HS-27A (cell line): Measurements from ENCODE around the gene PCNX1.
"Not testable (repeated sequence)": the region's sequence is repeated elsewhere in the genome, so short reads cannot be mapped to it uniquely, and the experiment has no call there.

Source experiments
- DNase-seq: peaks from one replicate; pipeline ENCODE4 v3.0.0-alpha.2; 2012; ENCODE audit warnings: low read depth, missing footprints

The PCNX1 gene

DNA sequence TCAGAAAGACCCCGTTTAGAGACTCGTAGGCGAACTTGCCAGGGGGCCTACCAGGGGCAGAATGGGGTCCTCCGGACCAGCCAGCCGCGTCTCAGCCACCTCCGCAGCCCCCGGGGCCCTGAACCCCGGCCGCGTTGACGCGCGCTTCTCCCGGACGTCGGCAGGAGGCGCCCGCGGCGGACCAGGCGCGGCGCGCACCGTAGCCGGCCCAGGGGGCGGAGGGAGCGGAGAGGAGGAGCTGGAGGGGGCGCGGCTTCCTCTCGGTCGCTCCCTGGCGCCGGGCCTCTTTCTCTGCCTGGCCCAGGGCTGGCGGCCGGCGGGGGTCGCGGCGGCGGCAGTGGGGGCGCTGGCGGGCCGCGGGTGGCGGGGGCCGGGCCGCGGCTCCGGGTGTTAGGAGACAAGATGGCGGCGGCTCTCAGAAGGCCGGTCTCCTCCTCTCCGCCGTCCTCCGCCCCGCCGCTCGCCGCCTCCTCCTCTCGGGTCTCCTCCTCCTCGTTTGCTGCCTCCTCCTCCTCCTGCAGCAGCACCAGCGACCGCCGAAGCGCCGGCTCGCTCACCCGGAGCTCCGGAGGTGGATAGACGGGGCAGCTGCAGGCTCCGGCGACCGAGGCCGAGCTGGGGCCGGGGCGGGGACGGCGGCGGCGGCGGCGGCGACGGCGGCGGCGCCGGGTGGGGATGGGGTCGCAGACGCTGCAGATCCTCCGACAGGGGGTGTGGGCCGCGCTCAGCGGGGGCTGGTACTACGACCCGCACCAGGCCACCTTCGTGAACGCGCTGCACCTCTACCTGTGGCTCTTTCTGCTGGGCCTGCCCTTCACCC, at the start of gene PCNX1:
TSS of gene PCNX1 (plus strand) at position 284 of the 820 bp plus-strand sequence. CDS start at position 676, 392 bp downstream.
- DNase-seq: peak; percentile 35

DNA sequence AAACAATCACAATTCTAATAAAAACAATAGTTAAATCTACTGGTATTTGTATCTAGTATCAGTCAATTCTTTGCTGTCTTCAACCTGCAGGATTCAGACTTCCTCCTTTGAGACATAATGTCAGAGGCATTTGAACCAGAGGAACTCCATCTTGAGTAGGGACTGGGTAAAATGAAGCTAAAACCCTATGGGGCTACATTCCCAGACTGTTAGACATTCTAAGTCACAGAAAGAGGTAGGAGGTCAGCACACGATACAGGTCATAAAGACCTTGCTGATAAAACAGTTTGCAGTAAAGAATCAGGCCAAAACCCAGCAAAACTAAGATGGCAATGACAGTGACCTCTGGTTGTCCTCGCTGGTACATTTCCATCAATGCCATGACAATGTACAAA, 49.8 kb upstream of the PCNX1 start:
- DNase-seq: no peak

DNA sequence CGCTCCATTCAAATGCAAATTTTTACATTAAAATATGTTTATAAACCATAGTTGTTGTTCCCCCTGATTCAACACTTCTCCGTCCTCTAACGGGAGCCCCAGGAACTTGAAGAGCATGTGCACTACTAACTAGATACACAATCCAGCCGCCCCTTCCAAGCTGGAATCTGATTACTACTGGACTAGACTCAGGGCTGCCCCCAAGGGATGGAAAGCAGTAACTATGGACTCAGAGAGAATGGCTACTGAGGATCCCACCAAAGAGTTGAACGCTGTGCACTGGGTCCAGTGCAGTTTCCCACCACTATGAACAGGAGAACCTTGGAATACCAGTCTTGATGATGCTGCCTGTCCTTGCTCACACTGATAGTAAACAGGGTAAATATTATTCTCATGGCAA, 48.6 kb upstream of the PCNX1 start:
- DNase-seq: no peak

DNA sequence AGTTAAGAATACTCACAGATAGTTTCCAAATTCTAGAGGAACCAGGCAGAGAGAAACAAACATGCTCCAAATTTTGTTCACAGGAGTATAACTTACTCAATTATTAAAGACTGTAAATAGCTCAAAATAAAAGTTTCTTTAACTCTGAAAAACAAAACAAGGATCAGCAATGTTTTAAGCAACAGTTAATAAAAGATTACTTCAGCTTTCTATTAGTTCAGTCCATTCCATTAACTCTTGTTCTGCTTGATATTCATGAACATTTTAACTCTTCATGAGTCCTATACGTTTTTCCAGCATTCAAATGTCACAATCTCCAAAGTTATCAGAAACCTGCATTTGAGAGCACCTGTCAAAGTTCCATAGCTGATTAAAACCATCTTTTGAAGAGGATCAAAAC, 40.3 kb upstream of the PCNX1 start:
- not testable (repeated sequence) for DNase-seq

DNA sequence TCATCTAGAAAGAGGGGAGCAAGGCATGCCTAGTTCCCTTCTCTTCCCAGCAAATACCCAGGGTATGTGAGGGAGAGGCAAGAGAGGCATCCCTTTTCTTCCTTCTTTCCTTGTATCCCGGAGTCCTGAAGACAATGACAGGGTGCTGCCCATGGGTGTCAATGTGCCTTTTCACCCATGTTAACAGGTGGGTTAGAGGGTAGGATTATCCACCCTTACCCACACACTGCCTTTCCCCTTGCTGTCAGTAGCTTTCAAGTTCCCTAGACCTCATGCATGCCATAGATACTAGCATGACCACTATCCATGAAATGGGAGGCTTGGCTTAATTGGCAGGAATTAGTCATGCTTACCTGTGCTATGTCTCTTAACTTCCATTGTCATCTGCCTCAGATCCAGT, 36.3 kb upstream of the PCNX1 start:
- no peak for DNase-seq

DNA sequence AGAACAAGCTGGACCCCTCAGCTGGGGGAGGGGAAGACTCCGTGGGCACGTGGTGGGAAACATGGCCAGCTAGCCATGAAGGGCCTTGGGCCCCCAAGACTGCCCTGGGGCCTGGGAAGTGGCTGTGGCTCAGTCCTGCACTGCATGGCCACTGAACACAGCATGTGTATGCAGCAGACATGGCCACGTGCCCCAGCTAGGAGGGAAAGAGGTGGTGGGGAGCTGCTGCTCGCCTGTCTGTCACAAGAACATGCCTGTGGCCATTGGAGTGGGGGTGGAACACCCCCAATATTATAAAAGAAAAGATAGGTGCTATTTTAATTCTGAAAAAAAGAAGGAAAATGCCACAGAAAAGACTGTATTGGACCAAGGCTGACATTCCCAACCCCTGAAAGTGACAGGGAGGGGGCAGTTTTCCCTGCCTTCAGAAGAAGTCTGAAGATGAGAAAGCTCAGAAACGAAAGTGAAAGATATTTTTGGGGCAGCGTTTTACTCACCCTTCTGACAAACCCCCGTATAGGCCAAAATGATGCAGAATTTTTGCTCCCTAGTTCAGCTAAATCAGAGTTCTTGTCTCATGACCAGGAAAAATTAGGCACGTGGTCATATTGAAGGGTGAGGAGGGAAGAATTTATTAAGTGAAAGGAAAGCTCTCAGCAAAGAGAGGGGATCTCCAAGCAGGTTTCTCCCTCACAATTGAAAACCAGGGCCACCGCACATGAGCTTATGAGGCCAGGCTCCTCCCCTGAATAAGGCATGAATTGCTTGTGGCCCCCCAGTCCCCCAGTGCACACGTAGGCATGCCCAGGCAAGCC, 35.2 kb upstream of the PCNX1 start:
- no peak for DNase-seq

DNA sequence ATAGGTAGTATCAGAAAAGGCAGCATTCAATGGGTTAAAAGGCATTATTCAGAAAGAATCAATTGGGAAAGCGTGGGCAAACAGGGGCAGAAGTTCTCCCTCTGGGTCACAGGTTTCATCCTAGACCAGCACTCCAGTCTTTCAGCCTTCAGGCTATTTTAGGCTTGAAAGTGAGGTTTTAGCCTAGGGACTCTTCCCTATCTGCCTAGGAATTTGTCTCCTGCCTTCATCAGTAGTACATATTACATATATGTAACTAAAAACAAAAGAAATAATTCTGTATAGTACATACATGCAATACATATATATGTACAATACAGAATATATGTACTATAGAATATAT, 34.6 kb upstream of the PCNX1 start:
- no peak for DNase-seq

DNA sequence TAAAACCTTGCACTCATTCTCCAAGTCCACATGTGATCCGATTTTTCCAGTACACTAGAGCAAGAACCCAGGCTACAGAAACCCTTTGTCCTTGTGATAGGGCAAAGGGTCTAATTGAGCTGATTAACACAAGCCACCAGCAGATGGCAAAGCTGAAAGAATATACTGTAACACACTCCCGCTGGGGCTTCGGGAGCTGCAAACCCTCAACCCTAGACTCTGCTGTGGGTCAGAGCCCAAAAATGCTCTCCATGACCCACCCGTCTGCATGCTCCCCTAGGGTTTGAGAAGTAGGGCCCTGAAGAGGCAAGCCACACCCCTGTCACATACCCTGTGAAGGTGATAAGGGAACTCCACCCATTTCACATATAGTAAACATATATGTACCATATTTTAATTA, 33.6 kb upstream of the PCNX1 start:
- DNase-seq: no peak

DNA sequence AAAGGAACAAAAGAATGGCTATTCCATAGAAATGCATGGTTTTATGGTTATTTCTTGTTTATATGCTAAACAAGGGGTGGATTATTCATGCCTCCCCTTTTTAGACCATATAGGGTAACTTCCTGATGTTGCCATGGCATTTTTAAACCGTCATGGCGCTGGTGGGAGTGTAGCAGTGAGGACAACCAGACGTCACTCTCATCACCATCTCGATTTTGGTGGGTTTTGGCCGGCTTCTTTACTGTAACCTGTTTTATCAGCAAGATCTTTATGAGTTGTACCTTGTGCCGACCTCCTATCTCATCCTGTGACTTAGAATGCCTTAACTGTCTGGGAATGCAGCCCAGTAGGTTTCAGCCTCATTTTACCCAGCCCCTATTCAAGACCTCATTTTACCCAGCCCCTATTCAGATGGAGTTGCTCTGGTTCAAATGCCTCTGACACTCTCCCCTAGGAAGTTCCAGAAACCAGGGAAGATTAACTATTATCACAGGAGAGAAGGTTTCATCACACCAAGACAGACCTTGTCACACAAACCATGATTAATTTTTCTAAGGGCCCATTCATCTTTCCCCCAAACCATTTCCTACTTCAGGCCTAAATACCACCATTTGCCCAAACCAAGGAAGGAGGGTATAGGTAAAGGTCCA, 31.3 kb upstream of the PCNX1 start:
- DNase-seq: not testable (repeated sequence)

DNA sequence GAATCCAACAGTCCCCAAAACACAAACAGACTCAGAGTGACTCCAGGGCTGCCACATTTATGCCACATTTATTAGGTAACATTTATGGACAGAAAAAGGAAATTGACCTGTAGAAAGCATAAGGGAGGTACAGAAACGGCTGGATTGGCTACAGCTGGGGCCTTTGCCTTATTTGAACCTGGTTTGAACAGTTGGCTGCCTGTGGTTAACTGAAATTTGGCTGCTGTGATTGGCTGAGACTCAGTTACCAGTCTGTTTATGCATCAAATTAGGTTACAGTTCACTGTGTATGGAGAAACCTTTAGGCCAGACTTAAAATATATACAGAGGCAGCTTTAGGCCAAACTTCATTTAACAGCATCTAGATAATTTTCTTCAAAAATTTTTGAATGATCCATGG, 27.8 kb upstream of the PCNX1 start:
- DNase-seq: no peak

DNA sequence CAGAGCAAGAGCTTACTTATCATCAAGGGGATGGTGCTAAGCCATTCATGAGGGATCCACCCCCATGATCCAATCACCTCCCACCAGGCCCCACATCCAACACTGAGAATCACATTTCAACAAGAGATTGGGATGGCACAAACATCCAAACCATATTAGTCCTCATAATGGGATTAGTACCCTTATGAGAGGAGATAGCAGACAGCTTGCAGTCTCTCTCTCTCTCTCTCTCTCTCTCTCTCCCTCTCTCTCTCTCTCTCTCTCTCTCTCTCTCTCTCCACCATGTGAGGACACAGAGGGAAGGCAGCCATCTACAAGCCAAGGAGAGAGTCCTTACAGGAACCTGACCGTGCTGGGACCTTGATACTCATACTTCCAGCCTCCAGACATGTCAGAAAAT, 26.4 kb upstream of the PCNX1 start:
- not testable (repeated sequence) for DNase-seq

DNA sequence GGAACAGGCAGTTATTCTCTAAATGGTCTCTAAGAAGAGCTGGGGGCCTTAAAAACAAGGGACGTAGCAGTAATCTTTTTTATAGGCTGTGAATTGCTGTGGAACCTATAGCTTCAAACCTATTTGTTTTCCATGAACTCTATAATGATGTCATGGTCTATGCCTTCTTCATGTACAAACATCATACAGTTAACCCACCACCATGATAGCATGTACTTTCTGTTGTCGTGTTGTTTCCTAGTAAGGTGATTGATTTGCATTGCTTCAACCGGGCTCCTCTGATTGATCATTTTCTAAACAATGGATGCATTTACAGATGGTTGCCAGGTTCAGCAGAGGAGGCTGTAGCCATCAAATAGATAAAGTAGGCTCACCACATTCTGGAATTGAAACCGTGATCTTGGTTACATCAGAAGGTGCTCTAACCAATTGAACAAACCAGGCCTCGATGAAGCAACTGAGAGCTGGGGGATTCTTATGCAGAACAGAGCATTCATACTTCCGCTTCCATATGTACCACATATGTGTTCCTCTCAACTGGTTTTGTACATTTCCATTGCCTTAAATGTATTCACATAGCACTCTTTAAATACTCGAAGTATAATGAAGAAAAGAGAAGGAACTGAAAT, 25.6 kb upstream of the PCNX1 start:
- no peak for DNase-seq

DNA sequence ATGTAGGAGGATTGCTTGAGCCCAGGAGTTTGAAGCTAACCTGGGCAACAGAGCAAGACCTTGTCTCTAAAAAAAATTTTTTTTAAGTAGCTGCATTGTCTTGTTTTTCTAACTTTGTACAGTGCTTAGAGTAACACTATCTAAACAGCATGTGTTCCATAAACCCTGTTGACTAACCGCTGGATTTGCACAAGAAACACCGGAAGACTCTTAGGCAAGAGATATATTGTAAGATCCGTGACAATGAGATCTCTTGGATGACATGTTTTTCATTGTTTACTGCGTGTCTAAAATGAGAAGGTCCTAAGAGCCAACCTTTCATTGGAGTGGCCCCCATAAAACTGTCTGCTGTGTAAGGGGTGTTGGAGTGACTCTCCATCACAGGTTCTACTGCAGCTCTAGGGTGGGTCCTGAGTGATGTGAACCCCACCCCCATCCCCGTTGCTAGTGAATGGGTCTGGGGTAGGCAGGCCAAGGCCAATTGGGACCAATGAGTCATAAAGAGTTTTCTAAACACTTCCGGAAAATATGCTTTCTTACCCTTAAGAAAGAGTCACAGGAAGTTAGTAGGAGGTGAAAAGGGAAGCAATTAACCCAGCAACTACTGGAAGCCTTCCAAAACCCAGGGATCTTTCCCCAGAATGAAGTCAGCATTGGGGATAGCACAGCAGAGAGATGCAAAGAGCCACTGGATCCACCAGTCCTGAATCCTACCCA, 24.3 kb upstream of the PCNX1 start:
- no peak for DNase-seq

DNA sequence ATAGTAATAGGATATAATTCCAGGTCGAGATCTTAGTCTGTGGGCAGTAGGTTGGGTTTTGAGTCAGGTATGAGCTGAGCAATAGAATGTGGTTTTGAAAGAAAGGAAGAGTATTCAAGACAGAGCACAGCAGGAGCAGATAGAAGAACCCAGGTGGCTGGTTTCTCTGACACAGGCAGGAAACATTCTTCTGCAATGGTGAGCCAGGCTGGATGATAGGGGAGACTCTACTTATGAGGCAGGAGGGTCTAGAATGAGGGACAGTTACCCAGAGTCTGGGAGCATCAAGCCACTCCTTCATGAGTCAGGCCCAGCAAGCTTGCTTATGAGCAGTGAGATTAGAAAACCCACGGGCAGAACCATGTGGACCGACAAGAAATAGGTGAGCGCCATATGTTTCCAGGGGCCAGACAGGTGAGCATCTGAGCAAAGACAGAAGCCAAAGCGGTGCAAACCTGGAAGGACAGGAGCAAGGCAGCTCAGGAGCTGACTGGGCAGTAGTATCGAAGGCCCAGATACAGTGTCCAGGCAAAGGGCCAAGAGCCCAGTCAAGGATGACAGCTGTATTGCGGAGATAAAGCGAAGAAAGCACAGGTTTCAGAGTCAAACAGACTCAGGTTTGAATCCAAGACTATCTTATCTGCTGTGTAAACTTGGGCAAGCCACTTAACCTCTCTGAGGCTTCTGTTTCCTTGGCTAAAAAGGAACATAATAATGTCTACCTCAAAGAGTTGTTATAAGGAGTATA, 22.5 kb upstream of the PCNX1 start:
- DNase-seq: no peak

DNA sequence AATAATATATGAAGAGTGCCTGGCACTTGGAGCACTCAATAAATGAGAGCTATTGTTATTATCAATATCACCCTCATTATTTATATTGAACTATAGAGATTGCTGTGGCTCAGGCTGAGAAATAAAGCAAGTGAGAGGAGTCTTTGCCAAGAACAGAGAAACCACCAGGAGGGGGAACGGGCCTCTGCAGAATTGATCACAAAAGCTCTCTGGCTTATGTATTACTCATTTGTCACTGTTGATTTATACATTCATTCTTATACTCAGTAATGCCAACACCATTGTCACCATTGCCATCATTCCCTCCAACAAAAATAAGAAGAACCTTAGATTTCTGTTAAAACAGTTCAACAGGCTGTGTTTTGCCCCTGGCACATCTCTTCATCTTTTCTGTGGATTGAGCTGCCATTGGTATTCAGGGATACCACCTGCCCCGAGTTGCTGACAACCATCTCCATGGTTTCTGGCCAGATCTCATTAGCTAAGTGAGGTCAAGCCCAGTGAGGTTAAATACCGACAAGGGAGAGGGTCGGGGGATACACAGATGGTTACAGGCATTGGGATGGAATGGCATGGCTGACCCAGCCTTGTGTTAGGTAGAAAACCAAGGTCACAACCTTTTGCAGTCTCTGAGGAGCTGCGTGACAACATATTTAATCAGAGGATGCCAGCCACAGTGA, 21.8 kb upstream of the PCNX1 start:
- no peak for DNase-seq

DNA sequence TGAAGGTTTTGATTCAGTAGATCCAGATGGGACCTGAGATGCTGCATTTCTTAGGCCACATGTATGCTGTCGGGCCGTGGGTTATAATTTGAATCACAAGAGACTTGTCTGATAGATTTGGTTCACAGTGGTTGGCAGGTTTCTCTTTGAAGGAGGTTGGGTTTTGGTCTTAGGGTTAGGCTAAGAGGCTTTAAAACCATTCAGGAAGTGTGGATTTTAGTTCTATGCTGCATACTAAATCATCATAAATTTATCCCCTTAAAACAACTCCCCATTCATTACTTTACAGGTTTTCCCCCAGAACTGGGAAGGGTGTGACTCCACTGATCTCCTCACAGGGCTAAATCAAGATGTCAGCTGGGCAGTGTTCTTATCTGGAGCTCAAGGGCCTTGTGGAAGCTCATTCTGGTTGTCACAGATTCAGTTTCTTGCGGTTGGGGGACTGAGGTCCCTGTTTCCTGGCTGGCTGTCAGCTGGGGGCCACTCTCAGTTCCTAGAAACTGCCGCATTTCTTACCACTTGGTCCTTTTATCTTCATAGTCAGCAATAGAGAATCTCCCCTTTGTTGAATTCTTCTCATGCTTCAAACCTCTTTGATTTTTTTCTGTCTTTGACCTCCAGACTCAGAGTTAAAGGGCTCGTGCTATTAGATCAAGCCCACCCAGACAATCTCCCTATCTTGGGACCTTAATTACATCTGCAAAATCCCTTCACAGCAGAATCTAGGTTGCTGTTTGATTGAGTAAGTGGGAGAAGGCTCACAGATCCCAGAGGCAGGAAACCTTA, 20.6 kb upstream of the PCNX1 start:
- DNase-seq: no peak

DNA sequence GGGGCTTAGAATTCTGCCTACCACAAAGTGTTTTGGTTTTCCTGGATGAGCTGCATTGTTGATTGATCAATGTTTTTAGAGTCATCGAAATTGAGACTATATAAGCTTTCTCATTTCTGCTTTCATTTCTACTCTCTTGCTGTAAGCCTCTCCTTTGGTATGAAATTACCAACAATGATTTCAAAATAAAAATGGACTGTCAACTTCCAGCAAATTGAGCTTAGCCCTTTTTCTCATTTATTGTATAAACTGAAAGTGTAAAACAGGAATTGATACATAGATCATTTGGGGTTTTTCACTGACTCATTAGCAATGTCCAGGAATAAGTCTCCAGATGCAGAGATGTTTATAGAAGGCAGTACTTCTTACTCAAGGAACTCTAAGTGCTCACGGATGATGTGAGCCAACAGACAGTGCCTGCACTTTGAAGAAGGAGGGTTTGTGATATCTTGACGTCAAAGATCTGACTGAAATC, 20.0 kb upstream of the PCNX1 start:
- no peak for DNase-seq

DNA sequence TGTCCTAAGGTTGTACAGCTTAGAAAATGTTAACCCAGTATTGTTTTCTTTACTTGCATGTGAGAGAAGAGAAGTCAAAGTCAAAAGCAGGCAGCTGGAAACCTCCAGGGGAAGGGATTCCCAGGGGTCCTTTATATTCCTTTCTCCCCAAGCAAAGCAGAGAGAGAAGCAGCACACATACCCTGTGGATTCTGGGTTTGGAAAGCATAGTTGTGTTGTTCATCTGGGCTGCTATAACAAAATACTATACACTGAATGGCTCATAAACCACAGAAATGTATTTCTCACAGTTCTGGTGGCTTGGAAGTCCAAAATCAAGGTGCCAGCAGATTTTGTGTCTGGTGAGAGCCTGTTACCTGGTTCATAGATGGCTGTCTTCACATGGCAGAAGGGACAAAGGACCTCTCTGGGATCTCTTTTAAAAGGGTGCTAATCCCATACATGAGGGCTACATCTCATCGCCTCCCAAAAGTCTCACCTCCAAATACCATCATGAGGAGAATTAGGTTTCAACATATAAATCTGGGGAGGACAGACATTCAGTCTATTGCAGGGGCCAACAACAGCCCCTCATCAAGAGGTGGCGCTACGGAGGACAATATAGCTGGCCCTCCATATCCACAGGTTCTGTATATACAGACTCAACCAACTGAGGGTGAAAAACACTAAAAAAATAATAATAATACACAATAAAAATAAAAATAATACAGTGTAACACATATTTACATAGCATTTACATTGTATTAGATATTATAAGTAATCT, 19.3 kb upstream of the PCNX1 start:
- DNase-seq: no peak

DNA sequence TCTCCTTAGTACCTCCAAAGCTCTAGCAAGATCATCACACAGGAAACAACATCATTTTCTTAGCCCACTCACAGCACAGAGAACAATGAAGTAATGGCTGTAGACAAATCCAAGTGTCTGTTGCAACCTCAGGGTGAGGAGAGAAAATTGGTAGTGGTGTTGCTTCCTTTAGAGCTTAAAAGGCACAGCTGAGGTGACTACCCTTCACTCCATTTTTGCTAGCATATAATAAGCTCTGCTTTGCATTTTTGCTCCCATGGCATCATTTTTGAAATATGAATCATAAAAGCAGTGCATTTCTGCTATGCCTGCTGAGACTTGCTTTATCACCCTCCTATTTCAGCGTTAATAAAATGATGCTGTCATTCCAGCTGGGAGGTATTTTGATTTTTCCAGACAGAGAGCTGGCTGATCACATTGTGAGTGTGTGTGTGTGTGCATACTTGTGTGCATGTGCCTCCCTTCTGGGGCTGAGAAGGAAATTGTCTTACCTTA, 18.5 kb upstream of the PCNX1 start:
- DNase-seq: peak; percentile 59
